SK-N-SH (cell line): ENCODE measurements around the gene TMEM134. TPM values are rescaled to one million over a fixed set of nuclear protein-coding genes. Genes with fewer than 3 reads are reported as not detected.

Experiments used
- CTCF ChIA-PET: fragments of 300-600, 350-600 bp; formaldehyde crosslinking; extraction: SDS; loops from one replicate; lab custom pipeline; 2021; lab: Yijun Ruan, JAX
- POLR2A ChIA-PET: fragments of 350-600 bp; sonication (Branson Sonifier 250); formaldehyde crosslinking; extraction: SDS; loops from one replicate; lab custom pipeline; 2020; ENCODE audit warnings: antibody characterized with exemption, inconsistent platforms; lab: Yijun Ruan, JAX
- DNase-seq: peaks from one replicate; pipeline ENCODE4 v3.0.0; 2012
- H2AFZ ChIP-seq: fragments of 200-600 bp; sonication (generic); 2 replicates; pipeline ENCODE4 v1.8.1; 2016; ENCODE audit warnings: antibody characterized with exemption, mild to moderate bottlenecking, low read depth
- H3F3A ChIP-seq: fragments of 200-600 bp; sonication (generic); replicated peaks from 2 replicates; pipeline ENCODE3; 2016; ENCODE audit warnings: antibody characterized with exemption, mild to moderate bottlenecking; ENCODE audit not compliant: insufficient read depth
- H3K27ac ChIP-seq, 2 experiments: fragments of 200-500 bp in 1 of 2; fragments of 200-600 bp in 1 of 2; sonication (Bioruptor generic) in 1 of 2; sonication (generic), shearing (Covaris generic) in 1 of 2; 2 replicates each; pipeline versions ENCODE4 v1.5.1 to v1.6.1; 2014 to 2016; ENCODE audit warnings: low read depth in 2 of 2, inconsistent platforms in 1 of 2, low read length in 1 of 2, mild to moderate bottlenecking in 1 of 2, mixed read lengths in 1 of 2
- H3K27me3 ChIP-seq: fragments of 200-600 bp; sonication (generic), shearing (Covaris generic); 2 replicates; pipeline ENCODE4 v1.6.1; 2016; ENCODE audit warnings: mixed run types; ENCODE audit not compliant: insufficient read depth
- H3K36me3 ChIP-seq, 2 experiments: fragments of 200-500 bp in 1 of 2; fragments of 200-600 bp in 1 of 2; sonication (Bioruptor generic) in 1 of 2; sonication (generic) in 1 of 2; replicated peaks in 1 of 2; 2 replicates each; pipeline versions ENCODE3 to v1.5.1; 2014 to 2016; ENCODE audit warnings: low read length in 1 of 2, mild to moderate bottlenecking in 1 of 2; ENCODE audit not compliant: insufficient read depth in 2 of 2, control insufficient read depth in 1 of 2
- H3K4me1 ChIP-seq, 2 experiments: fragments of 200-500 bp in 1 of 2; fragments of 200-600 bp in 1 of 2; sonication (Bioruptor generic) in 1 of 2; sonication (generic), shearing (Covaris generic) in 1 of 2; 2 replicates each; pipeline versions ENCODE4 v1.5.1 to v1.6.1; 2014 to 2016; ENCODE audit warnings: low read depth in 1 of 2, low read length in 1 of 2, mixed run types in 1 of 2; ENCODE audit not compliant: insufficient read depth in 2 of 2, control insufficient read depth in 1 of 2
- H3K4me2 ChIP-seq: fragments of 200-600 bp; sonication (generic), shearing (Covaris generic); 2 replicates; pipeline ENCODE4 v1.6.1; 2017; ENCODE audit warnings: mixed run types
- H3K4me3 ChIP-seq, 2 experiments: fragments of 200-500 bp in 1 of 2; fragments of 200-600 bp in 1 of 2; sonication (Bioruptor generic) in 1 of 2; sonication (generic), shearing (Covaris generic) in 1 of 2; 2 replicates each; pipeline versions ENCODE4 v1.5.1 to v1.8.1; 2014 to 2016; ENCODE audit warnings: low read depth in 2 of 2, inconsistent platforms in 1 of 2, low read length in 1 of 2, mild to moderate bottlenecking in 1 of 2, mixed read lengths in 1 of 2, moderate library complexity in 1 of 2
- H3K79me2 ChIP-seq: fragments of 200-600 bp; sonication (generic); 2 replicates; pipeline ENCODE4 v1.8.1; 2017; ENCODE audit warnings: mild to moderate bottlenecking; ENCODE audit not compliant: insufficient read depth
- H3K9ac ChIP-seq: fragments of 200-600 bp; sonication (generic); 2 replicates; pipeline ENCODE4 v1.6.1; 2017; ENCODE audit warnings: mixed run types
- H3K9me2 ChIP-seq: fragments of 200-600 bp; sonication (generic); 2 replicates; pipeline ENCODE4 v1.6.1; 2017; ENCODE audit warnings: mixed run types
- H3K9me3 ChIP-seq: fragments of 200-600 bp; sonication (generic); 2 replicates; pipeline ENCODE4 v1.6.1; 2017; ENCODE audit warnings: mixed run types, mild to moderate bottlenecking, moderate library complexity
- H4K20me1 ChIP-seq: fragments of 200-600 bp; sonication (generic); 2 replicates; pipeline ENCODE4 v1.6.1; 2017; ENCODE audit warnings: mild to moderate bottlenecking, mixed run types; ENCODE audit not compliant: insufficient read depth
- CHD2 ChIP-seq: fragments of 150-350 bp; IDR thresholded peaks from 2 replicates; pipeline ENCODE4 v1.6.1; 2018; ENCODE audit warnings: low read length; ENCODE audit not compliant: partially characterized antibody
- FOXJ3 ChIP-seq: sonication (generic); formaldehyde crosslinking; IDR thresholded peaks from 2 replicates; pipeline ENCODE4 v1.5.1; 2020; ENCODE audit warnings: mild to moderate bottlenecking, missing genetic modification reagents
- FOXM1 ChIP-seq: IDR thresholded peaks from 2 replicates; pipeline ENCODE4 v1.4.0; 2012; ENCODE audit warnings: low read depth, mild to moderate bottlenecking
- GABPA ChIP-seq: IDR thresholded peaks from 2 replicates; pipeline ENCODE4 v1.4.0; 2012; ENCODE audit warnings: low read depth, mild to moderate bottlenecking
- MAX ChIP-seq: IDR thresholded peaks from 2 replicates; pipeline ENCODE4 v1.4.0; 2012; ENCODE audit warnings: low read depth
- NRF1 ChIP-seq: IDR thresholded peaks from 2 replicates; pipeline ENCODE4 v1.6.1; 2012; ENCODE audit warnings: low read depth, mild to moderate bottlenecking, low read length
- PBX3 ChIP-seq: IDR thresholded peaks from 2 replicates; pipeline ENCODE4; 2012
- POLR2AphosphoS5 ChIP-seq: IDR thresholded peaks from 2 replicates; pipeline ENCODE4 v1.6.1; 2012; ENCODE audit warnings: low read depth, low read length
- RAD21 ChIP-seq: IDR thresholded peaks from 2 replicates; pipeline ENCODE4 v1.6.1; 2012; ENCODE audit warnings: mild to moderate bottlenecking, low read length
- RCOR1 ChIP-seq: fragments of 150-350 bp; IDR thresholded peaks from 2 replicates; pipeline ENCODE4 v1.6.1; 2017; ENCODE audit warnings: antibody characterized with exemption, low read length
- REST ChIP-seq: IDR thresholded peaks from 2 replicates; pipeline ENCODE4 v1.6.1; 2012; ENCODE audit warnings: mild to moderate bottlenecking, low read depth, low read length, moderate library complexity
- SIN3A ChIP-seq: IDR thresholded peaks from 2 replicates; pipeline ENCODE4 v1.6.1; 2012; ENCODE audit warnings: low read depth, mild to moderate bottlenecking, low read length, moderate library complexity, borderline replicate concordance
- SMC3 ChIP-seq: IDR thresholded peaks from 2 replicates; pipeline ENCODE4 v1.6.1; 2012; ENCODE audit warnings: low read depth, low read length, improper control_type of control experiment
- TAF1 ChIP-seq: IDR thresholded peaks from 2 replicates; pipeline ENCODE4 v1.6.1; 2012; ENCODE audit warnings: low read depth, mild to moderate bottlenecking, low read length, moderate library complexity, borderline replicate concordance
- TCF12 ChIP-seq: IDR thresholded peaks from 2 replicates; pipeline ENCODE4 v1.4.0; 2012
- USF1 ChIP-seq: IDR thresholded peaks from 2 replicates; pipeline ENCODE4 v1.4.0; 2012; ENCODE audit warnings: low read depth, borderline replicate concordance
- YY1 ChIP-seq: IDR thresholded peaks from 2 replicates; pipeline ENCODE4 v1.4.0; 2012; ENCODE audit warnings: low read depth, mild to moderate bottlenecking
- ZBTB33 ChIP-seq: IDR thresholded peaks from 2 replicates; pipeline ENCODE4 v1.4.0; 2012; ENCODE audit warnings: low read depth, borderline replicate concordance
- WGBS: methylation state at CpG from one replicate; pipeline ENCODE4 v1.1.6; 2017; ENCODE audit warnings: low lambda C conversion rate; 5-methylcytosine and 5-hydroxymethylcytosine counted together
- polyA plus RNA-seq, 3 experiments: library from polyadenylated mRNA; depleted of rRNA; stranded (reverse); fragments of >200 nt; gene quantifications; 2 replicates each; pipeline ENCODE4 v1.2.3, GENCODE V29; 2012
- TF ChIP-seq, protein P1 (sequence below): fragments of 150-350 bp; IDR thresholded peaks from 2 replicates; pipeline ENCODE4 v1.6.1; 2016; ENCODE audit warnings: mild to moderate bottlenecking, low read depth, low read length
- TF ChIP-seq, protein P2 (sequence below): fragments of 200-600 bp; sonication (generic); IDR thresholded peaks from 2 replicates; pipeline ENCODE4 v1.6.1; 2017; ENCODE audit warnings: antibody characterized with exemption, mild to moderate bottlenecking, moderate library complexity

The TMEM134 gene
- polyA plus RNA-seq (2012; rRNA removed) = 132 and 135 TPM in 2 replicates
- polyA plus RNA-seq (2012; cell fraction: cytosol; rRNA removed) = 90.4 and 111 TPM in 2 replicates
- polyA plus RNA-seq (2012; cell fraction: nucleus; rRNA removed) = 166 and 231 TPM in 2 replicates

- ChIA-PET CTCF (interaction anchor here (0.7 to 3.4 kb wide), 15 partner anchors 9 to 120 kb away, joined by 3 to 32 read pairs (median 4); partner anchors contain the start of genes PITPNM1 and PPP1CA), POLR2A (interaction anchor here (0.6 to 2.9 kb wide), 6 partner anchors 14 to 244 kb away, joined by 3 to 13 read pairs (median 6); partner anchors contain the start of genes AIP, PPP1CA, RAD9A and RPS6KB2)
- Histone ChIP-seq H3K27ac (peak within 1 kb of the TSS; percentile 66 to 72; a peak in 3 of 4 replicates), H3K4me3 (peak within 1 kb of the TSS; percentile 73 to 90), H3K79me2 (peaks cover 7% of the 10 kb centered on the region; the same call in 1 of the 2 replicates), H3K4me1 (peaks cover 4 to 32% of the 10 kb centered on the region in 2 experiments; a peak in 2 of 4 replicates), H2AFZ (peak within 1 kb of the TSS; percentile 100), H3F3A (peaks cover 10% of the 10 kb centered on the region), H3K9me2 (no peaks in the 10 kb centered on the region), H3K36me3 (no peaks in the 10 kb centered on the region), H3K4me2 (peak within 1 kb of the TSS; percentile 98), H4K20me1 (no peaks in the 10 kb centered on the region), H3K9me3 (no peaks in the 10 kb centered on the region), H3K27me3 (no peaks in the 10 kb centered on the region), H3K9ac (peak within 1 kb of the TSS; percentile 87)
- DNase-seq = peak; percentile 98
- WGBS = 0% methylated on average over 24 of the region's 76 CpGs
- TF ChIP-seq, protein P1, sequence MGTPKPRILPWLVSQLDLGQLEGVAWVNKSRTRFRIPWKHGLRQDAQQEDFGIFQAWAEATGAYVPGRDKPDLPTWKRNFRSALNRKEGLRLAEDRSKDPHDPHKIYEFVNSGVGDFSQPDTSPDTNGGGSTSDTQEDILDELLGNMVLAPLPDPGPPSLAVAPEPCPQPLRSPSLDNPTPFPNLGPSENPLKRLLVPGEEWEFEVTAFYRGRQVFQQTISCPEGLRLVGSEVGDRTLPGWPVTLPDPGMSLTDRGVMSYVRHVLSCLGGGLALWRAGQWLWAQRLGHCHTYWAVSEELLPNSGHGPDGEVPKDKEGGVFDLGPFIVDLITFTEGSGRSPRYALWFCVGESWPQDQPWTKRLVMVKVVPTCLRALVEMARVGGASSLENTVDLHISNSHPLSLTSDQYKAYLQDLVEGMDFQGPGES = no peak
- TF ChIP-seq ZBTB33 = no peak
- TF ChIP-seq FOXJ3 = peak; percentile 60; the same call in 1 of the 2 replicates
- TF ChIP-seq PBX3 = peak; percentile 47; the same call in 1 of the 2 replicates
- TF ChIP-seq FOXM1 = 0 out of 2 replicates have a peak, but pooled peaks have one; percentile 25
- no peak for TF ChIP-seq RCOR1
- TF ChIP-seq SMC3 = peak; percentile 55; the same call in 1 of the 2 replicates
- peak; percentile 55 for TF ChIP-seq TAF1
- peak; percentile 34; the same call in 1 of the 2 replicates for TF ChIP-seq NRF1
- peak; percentile 84 for TF ChIP-seq YY1
- peak; percentile 69 for TF ChIP-seq CHD2
- TF ChIP-seq RAD21 = peak; percentile 58
- peak; percentile 9; the same call in 1 of the 2 replicates for TF ChIP-seq REST
- peak; percentile 66; the same call in 1 of the 2 replicates for TF ChIP-seq MAX
- peak; percentile 84 for TF ChIP-seq SIN3A
- TF ChIP-seq, protein P2, sequence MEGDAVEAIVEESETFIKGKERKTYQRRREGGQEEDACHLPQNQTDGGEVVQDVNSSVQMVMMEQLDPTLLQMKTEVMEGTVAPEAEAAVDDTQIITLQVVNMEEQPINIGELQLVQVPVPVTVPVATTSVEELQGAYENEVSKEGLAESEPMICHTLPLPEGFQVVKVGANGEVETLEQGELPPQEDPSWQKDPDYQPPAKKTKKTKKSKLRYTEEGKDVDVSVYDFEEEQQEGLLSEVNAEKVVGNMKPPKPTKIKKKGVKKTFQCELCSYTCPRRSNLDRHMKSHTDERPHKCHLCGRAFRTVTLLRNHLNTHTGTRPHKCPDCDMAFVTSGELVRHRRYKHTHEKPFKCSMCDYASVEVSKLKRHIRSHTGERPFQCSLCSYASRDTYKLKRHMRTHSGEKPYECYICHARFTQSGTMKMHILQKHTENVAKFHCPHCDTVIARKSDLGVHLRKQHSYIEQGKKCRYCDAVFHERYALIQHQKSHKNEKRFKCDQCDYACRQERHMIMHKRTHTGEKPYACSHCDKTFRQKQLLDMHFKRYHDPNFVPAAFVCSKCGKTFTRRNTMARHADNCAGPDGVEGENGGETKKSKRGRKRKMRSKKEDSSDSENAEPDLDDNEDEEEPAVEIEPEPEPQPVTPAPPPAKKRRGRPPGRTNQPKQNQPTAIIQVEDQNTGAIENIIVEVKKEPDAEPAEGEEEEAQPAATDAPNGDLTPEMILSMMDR = peak; percentile 50
- no peak for TF ChIP-seq GABPA
- peak; percentile 92 for TF ChIP-seq POLR2AphosphoS5
- 0 out of 2 replicates have a peak, but pooled peaks have one; percentile 18 for TF ChIP-seq USF1
- no peak for TF ChIP-seq TCF12
Measured at GRCh38 chr11:67468759-67469507, at the start of gene TMEM134. Gene TMEM134 (minus strand): TSS chr11:67469251. CDS start chr11:67469192, 59 bp downstream.
